NOMO-1 treated with dmso at 0.1 percent for 144 hours (cell line): ENCODE data around the gene EEF1AKMT3.

Source experiments
- DNase-seq: peaks from one replicate; lab custom pipeline; 2025; ENCODE audit not compliant: unreplicated experiment; lab: John Stamatoyannopoulos, UW

EEF1AKMT3 gene

DNA sequence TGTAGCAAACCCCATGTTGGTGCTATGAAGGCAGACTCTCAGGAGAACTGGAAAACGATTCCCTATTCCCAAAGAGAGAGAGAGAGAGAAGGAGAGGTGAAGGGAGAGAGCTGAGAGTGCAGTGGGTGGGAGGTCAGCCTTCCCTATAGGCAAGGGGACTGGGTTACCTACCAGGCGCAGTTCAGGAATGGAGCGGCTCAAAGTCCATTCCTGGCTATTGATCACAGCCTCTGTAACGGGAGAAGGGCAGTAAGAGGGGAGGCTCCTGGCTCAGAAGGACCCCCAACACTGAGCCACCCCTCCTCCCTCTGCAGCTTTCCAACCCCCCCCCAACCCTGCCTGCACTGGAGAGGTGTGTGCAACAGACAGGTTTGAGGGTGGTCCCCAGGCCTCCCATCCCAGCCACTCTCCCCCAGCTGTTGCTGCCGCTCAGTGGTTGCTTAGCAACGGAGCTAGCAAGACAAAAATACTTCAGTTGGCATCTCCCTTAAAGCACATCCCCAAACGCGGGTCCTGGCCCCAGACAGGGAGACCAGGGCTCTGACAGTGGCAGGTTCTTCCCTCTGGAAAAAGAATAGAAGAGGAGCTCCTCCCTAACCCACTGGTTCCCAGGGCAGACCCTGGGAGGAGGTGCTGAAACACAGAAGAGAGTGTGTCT is 37.1 kb upstream of the EEF1AKMT3 start:
- no peak for DNase-seq

DNA sequence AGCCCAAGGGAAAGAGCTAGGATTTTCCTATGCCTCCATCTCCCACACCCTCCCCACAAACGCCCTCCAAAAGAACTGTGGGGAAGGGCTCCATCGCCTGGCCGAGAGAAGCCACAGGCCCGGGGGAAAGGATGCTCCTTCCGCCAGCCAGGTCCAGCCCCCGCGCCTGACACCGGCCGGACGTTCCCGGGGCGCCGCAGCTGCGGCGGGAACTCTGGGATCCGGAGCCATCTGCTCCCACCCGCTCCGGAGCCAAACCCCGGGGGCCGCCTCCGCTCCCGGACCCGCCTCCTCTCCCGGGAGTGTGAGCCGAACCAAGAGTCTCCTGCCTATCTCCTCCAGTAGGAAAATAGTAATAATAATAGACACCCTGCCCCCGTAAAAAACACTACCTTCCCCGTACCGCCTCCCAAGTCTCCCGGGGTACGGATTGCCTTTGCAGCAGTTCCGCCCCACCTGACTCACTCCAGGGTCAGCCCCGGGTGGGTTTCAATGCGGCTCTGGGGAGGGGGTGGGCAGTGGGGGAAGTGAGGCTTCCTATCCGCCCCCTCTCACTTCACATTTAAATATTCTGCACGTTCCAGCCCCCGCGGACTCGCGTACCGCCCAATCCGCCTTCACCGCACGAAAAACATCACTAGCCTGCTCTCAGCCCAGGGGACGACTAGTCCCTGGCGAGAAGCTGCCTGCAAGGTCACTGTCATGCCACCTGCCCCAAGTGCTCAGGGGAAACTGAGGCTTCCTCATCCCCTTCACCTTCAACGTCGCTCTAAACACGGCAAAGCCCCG is 36.3 kb upstream of the EEF1AKMT3 start:
- DNase-seq: no peak

DNA sequence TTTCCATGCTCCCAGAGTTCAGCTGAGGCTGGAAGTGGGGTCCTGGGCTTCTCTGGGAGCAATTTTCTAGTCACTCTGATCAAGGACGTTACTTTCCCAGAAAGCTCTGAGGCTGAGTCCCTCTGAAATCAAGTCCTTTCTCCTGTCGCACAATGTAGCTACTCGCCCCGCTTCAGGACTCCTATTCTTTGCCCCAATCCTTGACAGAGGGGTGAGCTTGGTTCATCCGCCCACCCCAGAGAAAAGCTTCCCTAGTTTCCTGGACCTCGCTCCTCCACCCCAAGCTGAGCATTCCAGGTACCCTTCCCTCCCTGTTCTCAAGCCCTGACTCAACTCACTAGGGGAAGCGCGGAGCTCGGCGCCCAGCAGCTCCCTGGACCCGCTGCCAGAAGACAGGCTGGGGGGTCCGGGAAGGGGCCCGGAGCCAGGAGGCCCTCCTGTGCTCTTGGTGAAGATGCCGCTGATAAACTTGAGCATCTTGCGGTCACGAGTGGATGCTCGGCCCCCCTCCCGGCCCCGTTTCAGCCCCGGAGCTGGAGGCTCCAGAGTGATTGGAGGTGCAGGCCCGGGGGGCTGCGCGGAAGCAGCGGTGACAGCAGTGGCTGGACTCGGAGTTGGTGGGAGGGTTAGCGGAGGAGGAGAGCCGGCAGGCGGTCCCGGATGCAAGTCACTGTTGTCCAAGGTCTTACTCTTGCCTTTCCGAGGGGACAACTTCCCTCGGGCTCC is 35.5 kb upstream of the EEF1AKMT3 start:
- no peak for DNase-seq

DNA sequence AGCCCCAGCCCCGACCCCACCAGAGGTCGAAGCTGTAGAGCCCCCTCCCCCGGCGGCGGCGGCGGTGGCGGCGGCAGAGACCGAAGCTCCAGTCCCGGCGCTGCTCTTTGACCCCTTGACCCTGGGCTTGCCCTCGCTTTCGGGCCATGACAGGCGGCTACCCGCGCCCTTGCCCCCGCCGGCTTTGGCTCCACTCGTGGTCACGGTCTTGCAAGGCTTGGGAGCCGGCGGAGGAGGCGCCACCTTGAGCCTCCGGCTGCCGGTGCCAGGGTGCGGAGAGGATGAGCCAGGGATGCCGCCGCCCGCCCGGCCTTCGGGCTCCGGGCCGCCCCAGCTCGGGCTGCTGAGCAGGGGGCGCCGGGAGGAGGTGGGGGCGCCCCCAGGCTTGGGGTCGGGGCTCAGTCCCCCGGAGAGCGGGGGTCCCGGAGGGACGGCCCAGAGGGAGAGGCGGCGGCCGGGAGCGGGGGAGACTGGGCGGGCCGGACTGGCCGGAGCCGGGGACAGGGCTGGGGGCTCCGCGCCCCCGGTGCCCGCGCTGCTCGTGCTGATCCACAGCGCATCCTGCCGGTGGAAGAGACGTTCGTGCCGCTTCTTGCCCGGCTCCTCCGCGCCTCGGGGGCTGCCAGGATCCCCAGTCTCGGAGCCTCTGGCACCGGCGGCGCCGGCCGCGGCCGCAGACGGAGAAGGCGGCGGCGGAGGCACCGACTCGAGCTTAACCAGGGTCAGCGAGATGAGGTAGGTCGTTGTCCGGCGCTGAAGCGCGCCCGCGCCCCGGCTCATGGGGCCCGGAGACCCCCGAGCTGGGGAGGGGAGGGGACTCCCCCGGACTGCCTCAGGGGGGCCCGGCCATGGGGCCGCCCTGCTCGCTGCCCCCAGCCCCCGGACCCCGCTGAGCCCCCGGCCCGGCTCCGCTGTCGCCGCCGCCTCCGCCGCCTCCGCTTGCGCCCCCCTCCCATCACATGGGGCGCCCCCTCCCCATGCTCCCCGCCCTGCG is 34.6 kb upstream of the EEF1AKMT3 start:
- no peak for DNase-seq

DNA sequence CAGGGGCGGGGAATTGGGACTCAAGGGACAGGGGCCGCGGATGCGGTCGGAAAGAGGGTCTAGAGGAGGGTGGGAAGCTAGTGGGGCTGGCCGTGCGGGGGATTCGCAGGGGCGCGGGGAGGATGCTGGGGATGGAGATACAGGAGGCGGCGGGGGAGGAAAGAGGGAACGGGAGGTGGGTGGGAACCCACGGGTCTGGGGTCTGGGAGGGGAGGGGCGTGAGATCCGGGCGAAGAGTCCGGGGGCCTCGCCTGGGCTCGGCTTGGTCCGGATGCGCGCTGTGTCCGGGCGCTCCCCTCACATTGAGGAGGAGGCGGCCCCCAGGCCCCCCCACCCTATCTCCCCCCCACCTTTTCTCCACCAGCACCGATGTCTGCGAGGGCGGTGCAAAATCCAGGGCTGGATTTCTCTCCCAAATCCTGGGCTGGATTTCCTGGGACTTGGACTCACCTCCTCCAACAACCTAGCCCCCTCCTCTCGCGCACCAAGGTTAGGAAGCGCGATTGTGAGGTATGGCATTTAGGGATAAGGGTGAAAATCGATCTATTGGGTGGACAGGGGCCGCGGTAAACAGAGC is 33.7 kb upstream of the EEF1AKMT3 start, which contains the start of gene AGAP2:
TSS of gene AGAP2 (minus strand) at position 82 of the 577 bp plus-strand sequence. CDS start 496 bp downstream, outside the sequence.
- DNase-seq: no peak

DNA sequence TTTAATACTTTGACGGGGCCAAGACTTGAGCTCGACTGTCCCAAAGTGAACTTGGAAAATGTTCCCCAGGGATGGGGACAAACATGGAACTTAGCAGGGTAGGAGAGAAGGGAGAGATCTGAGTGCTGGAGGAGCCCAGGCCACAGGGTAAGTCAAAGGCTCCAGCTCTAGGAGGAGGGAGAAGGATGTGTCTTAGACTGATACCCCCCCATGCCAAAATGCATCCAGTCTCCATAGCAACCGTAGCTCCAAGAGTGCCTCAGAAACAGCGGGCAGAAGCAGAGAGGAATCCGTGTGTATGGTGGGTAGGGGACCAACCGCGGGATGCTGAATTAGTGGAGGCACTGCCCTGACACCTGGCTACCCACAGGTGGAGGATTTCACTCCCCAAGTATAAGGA is 33.0 kb upstream of the EEF1AKMT3 start:
- DNase-seq: no peak

DNA sequence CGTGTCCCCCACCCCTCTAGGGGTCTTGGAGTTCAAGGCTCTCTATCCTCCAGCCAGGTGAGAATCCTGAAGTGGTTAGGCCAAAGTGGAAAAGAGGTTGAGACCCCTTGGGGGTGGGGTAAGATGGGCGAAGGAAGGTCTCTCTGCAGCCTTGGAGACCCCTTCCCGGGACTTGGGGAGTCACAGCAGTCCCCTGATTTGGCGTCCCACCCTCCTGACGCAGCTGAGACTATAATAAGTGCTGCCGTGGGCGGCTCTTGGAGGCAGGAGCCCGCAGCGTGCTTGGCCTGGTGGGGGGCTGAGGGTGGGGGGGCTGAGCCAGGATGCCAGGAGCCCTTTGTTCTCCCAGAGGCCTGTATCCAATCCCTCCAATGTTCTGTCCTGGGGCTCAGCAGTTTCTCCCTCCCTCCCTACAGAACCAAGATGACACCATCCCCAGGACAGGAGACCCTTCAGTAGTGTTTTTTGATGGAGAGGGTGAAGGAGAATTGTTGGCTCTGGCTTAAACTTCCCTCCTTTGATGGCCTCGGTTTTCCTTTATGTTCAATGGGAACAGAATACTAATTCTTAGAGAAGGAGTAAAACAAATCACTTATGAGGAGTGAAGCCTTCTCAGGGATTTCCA is 32.4 kb upstream of the EEF1AKMT3 start:
- no peak for DNase-seq

DNA sequence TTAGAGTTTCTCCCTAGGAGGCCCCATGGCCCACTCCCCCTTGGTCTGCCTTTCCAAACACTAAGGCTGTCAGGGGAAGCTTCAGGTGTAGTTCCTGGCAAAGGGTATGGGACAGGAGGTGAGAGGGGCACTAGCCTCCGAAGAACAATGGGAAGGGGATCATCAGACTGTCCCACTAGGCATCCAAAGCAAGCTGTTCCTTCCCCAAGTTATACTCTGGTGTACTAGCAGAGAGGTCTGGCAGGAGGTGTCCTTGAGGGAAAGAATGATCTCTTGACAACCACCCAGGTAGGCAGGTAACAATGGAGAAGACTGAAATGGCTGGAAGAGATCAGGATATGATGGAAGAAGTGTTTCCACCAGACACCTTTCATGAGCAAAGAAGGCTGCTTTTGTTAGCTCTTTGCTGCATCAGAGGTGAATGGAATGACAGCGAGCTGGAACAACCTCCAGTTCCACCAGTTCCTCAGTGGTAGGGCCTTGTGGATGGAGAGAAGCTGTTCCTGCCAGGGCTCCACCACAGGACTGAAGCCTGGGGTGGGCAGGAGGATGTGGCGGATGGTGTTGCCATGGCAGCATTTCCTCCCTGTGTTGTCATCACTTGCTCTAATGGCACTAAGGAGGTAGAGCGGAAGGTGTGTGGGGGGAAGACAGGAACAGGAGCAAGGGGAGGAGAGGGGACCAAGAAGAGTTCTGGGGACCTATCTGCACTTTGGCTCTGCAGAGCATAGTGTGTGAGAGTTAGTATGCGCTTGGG is 31.6 kb upstream of the EEF1AKMT3 start:
- no peak for DNase-seq

DNA sequence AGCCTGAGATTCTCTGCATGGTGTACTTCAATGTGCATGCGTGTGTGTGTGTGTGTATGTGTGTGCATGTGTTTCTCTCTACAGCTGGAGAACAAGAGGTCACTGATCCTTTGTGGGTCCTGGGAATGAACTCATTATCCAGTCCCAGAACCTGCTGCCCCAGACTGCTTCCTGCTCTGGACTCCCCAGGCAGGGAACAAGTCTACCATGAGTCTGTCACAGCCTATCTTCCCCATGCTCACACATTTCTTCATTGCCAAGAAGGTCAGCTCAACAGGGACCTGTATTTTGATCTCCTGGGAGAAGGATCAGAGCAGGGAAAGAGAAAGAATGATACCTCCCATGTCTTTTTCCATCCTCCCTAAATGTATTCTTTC is 31.0 kb upstream of the EEF1AKMT3 start:
- DNase-seq: no peak

DNA sequence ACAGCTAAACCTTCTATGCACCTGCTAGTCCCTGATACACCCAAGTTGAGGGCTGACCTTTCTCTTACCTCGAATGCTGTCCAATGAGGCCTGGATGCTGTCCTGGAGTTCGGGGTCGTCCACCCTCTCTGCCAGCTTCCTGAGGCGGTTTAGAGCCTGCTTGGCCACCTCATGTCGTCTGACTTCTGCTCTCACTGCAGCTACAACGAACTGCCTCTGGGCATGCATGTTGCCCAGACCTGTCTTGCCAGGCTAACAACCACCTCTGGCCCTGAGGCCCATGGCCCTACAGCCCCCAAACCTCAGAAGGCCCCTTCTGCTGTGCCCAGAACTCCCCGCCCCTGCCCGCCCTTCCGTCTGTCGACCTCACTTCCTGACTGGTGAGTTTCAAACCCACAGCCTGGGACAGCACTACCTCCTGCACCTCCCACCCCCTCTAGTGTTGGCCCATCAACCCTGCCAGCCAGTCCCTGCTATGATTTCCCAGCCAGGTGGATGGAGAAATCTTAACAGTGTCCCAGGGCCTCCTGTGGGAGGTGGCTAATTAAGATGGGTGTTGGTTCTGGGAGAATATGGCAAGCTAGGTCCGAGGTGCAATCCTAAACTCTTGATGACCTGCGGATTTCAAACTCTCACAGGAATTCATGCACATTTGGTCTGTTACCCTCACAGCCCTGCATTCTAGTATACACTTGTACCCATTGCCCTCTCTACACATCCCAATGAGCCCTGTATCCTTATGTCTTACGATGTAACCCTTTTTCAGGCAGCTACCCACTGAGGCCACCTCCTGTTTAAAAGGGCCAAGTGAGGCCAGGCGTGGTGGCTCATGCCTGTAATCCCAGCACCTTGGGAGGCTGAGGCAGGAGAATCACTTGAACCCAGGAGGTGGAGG is 30.3 kb upstream of the EEF1AKMT3 start:
- DNase-seq: peak; percentile 48

DNA sequence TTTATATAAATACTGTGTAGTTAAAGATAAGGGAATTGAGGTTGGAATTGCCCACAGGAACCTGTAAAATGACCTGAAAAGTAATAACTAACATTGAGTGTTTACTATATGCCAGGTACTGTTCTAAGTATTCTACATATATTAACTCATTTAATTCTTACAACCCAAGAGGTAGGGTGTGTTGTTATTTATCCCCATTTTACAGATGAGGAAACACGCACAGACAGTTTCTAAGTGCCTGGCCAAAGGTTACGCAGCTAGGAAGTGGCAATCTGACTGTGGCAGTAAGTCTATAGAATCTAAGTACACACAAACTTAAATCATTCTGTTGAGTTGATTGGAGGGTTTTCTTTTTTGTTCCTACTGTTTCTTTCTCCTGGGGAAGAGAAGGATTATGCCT is 28.6 kb upstream of the EEF1AKMT3 start:
- DNase-seq: no peak

DNA sequence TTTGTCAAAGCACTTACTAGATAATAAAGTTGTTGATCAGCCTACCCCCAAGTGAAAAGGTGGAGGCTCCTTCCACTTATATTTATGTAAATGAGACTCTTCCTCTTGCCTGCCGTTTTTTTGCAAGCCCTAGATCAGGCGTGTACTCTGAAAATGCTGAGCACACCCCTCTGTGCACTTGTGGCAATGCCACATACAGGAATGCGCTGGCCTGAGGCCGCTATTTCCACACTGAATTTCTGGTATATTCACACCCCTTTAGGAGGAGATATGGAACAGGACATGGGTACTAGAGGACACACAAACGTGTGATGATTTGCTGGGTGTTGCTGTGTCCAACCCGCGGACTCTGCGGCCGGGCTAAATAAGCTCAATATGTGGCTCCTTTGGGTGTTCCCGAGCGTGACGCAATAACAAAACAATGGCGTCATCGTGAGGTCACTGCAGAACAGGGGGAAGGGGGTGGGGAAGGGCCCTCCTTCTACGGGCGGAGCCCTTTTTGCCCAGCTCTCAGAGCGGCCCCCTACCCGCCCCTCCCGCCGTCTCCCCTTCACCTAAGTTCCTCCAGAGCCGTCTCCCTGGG is 28.1 kb upstream of the EEF1AKMT3 start:
- peak; percentile 42 for DNase-seq

DNA sequence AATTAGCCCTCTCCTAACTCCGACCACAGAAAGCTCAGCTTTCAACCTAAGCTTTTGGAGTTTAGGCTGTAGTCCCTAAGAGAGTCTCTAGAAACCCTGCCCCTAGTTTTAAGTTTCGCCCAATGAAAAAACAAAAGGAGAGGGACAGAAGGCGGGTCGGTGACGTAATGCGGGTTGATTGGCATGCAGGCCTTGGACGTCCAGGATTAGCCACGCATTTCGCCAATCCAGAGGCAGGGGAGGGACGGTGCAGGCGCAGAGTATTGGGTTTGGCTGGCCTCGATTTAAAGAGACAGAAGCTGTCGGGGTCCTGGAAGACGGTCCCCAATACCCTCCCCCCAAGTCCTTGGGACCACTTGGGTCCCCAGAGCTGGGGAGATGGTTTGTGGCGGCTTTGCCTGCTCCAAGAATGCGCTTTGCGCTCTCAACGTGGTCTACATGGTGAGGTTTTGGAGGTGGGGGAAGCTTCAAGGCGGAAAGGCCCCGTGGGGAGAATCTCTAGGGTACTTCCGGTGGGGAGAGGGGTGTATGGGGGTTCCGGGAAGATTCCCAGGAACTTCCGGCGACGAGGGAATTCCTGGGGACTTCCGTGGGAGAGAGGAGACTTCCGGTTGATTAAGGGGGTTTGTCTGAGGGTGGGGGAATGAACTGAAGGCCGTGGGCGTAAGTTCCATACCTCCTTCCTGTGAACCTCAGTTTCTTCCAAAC is 27.5 kb upstream of the EEF1AKMT3 start, which contains the start of gene TSPAN31:
TSS of gene TSPAN31 (plus strand) at position 263 of the 708 bp plus-strand sequence. CDS start at position 379, 116 bp downstream.
- DNase-seq: peak; percentile 97

DNA sequence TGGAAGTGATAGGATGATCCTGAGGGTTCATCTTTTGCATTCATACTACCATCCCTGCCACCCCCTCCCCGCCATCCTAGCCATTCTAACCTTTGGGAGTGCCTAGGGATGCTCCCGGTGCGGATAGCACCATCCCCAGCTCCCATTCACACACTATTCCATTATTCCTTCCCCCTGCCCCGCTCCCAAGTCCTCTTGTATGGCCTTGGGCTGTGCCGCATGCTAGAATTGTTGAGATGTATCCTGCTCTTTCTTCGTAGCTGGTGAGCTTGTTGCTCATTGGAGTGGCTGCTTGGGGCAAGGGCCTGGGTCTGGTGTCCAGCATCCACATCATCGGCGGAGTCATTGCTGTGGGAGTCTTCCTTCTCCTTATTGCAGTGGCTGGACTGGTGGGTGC is 26.9 kb upstream of the EEF1AKMT3 start:
- no peak for DNase-seq

DNA sequence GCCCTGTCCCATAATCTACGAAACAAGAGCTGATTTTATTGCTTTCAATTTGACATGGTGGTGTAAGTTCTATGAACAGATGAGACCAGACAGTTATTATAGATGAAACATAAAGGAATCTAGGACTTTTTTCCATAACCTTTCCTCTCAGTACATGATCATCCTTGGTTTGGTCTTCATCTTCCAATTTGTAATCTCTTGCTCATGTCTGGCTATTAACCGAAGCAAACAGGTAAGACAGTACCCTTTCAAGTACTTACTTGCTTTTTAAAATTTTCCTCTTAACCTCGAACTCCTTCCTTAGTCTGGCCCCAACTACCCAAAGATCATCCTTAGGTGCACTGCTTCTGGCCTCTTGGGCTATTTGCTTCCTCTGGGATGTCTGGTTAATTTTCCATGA is 26.4 kb upstream of the EEF1AKMT3 start:
- DNase-seq: no peak

DNA sequence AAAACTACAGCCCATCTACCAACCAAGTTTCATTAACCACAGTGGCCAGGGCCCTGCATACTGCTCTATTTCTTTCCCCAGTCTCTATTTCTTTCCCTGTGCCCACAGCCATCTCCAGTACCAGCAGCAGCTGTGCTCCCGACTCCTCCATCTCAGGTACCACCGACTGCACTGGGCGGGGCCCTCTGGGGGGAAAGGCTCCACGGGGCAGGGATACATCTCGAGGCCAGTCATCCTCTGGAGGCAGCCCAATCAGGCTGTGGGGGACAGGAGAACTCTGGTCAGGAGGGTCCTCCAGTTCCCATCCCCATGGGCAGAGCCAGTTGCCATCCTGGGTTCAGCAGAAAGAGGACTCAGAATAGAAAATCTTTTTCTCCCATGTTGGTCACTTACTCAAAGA is 23.4 kb upstream of the EEF1AKMT3 start:
- DNase-seq: no peak
